SK-N-SH treated with all-trans-retinoic acid at 6 μM for 48 hours (cell line): Measurements from ENCODE around the gene VANGL1.

Source experiments
- ATAC-seq: fragments of 200-7000 bp; cut with Tn5 transposase; 3 replicates; pipeline ENCODE4 v1.9.1; 2020; ENCODE audit warnings: mild to moderate bottlenecking, moderate library complexity
- ARNTL ChIP-seq: fragments of 450-650 bp; formaldehyde crosslinking; IDR thresholded peaks from 2 replicates; pipeline ENCODE4 v1.5.0; 2020; ENCODE audit warnings: low read depth, mild to moderate bottlenecking, moderate library complexity, borderline replicate concordance
- BACH2 ChIP-seq: fragments of 250-450 bp; sonication (Bioruptor Pico); IDR thresholded peaks from 2 replicates; pipeline ENCODE4 v1.9.0; 2021; ENCODE audit warnings: mild to moderate bottlenecking, borderline replicate concordance
- CSDC2 ChIP-seq: fragments of 250-450 bp; sonication (Bioruptor Pico); IDR thresholded peaks from 2 replicates; pipeline ENCODE4 v1.5.0; 2020; ENCODE audit warnings: mild to moderate bottlenecking, moderate library complexity
- ESRRG ChIP-seq: fragments of 250-450 bp; sonication (Bioruptor Pico); IDR thresholded peaks from 2 replicates; pipeline ENCODE4 v1.6.1; 2021; ENCODE audit warnings: mild to moderate bottlenecking
- OSR1 ChIP-seq: fragments of 250-450 bp; sonication (Bioruptor Pico); IDR thresholded peaks from 2 replicates; pipeline ENCODE4 v1.8.0; 2022; ENCODE audit warnings: moderate library complexity, mild to moderate bottlenecking, inconsistent platforms
- PATZ1 ChIP-seq: fragments of 250-450 bp; sonication (Bioruptor Pico); IDR thresholded peaks from 2 replicates; pipeline ENCODE4 v1.8.0; 2020; ENCODE audit warnings: mild to moderate bottlenecking, moderate library complexity, borderline replicate concordance
- PPARA ChIP-seq: fragments of 250-450 bp; sonication (Bioruptor Pico); IDR thresholded peaks from 2 replicates; pipeline ENCODE4 v1.5.0; 2020; ENCODE audit warnings: mild to moderate bottlenecking, borderline replicate concordance
- SNAI2 ChIP-seq: fragments of 250-450 bp; sonication (Bioruptor Pico); IDR thresholded peaks from 2 replicates; pipeline ENCODE4 v1.5.0; 2020; ENCODE audit warnings: mild to moderate bottlenecking, moderate library complexity
- TCF4 ChIP-seq: fragments of 250-450 bp; sonication (Bioruptor Pico); IDR thresholded peaks from 2 replicates; pipeline ENCODE4 v1.8.0; 2021; ENCODE audit warnings: mild to moderate bottlenecking, moderate library complexity, borderline replicate concordance
- TOX ChIP-seq: fragments of 250-450 bp; sonication (Bioruptor Pico); IDR thresholded peaks from 2 replicates; pipeline ENCODE4 v1.8.0; 2021; ENCODE audit warnings: mild to moderate bottlenecking, moderate library complexity, borderline replicate concordance
- ZC3H10 ChIP-seq: fragments of 250-450 bp; sonication (Bioruptor Pico); IDR thresholded peaks from 2 replicates; pipeline ENCODE4 v1.5.1; 2021; ENCODE audit warnings: mild to moderate bottlenecking, moderate library complexity
- ZFP3 ChIP-seq: fragments of 250-450 bp; sonication (Bioruptor Pico); IDR thresholded peaks from 2 replicates; pipeline ENCODE4 v1.5.0; 2020; ENCODE audit warnings: mild to moderate bottlenecking, moderate library complexity
- ZFP30 ChIP-seq: fragments of 450-650 bp; formaldehyde crosslinking; IDR thresholded peaks from 2 replicates; pipeline ENCODE4 v1.5.0; 2022; ENCODE audit warnings: mild to moderate bottlenecking, moderate library complexity
- ZNF565 ChIP-seq: fragments of 450-650 bp; formaldehyde crosslinking; conservative IDR thresholded peaks from 2 replicates; pipeline ENCODE4 v1.5.0; 2020; ENCODE audit warnings: low read depth, mild to moderate bottlenecking, moderate library complexity
- ZNF70 ChIP-seq: fragments of 450-650 bp; formaldehyde crosslinking; IDR thresholded peaks from 2 replicates; pipeline ENCODE4 v1.5.0; 2020; ENCODE audit warnings: mild to moderate bottlenecking, moderate library complexity
- ZNF8 ChIP-seq: fragments of 450-650 bp; formaldehyde crosslinking; IDR thresholded peaks from 2 replicates; pipeline ENCODE4 v1.5.0; 2020; ENCODE audit warnings: mild to moderate bottlenecking, moderate library complexity
- TF ChIP-seq, protein P1 (sequence below): fragments of 250-450 bp; sonication (Bioruptor Pico); IDR thresholded peaks from 2 replicates; pipeline ENCODE4 v1.5.1; 2021; ENCODE audit warnings: mild to moderate bottlenecking, moderate library complexity
- TF ChIP-seq, protein P2 (sequence below): fragments of 250-450 bp; sonication (Bioruptor Pico); IDR thresholded peaks from 2 replicates; pipeline ENCODE4 v1.8.0; 2021; ENCODE audit warnings: low read depth, mild to moderate bottlenecking, moderate library complexity, borderline replicate concordance
- TF ChIP-seq, protein P3 (sequence below): fragments of 250-450 bp; sonication (Bioruptor Pico); IDR thresholded peaks from 2 replicates; pipeline ENCODE4 v1.5.0; 2020; ENCODE audit warnings: mild to moderate bottlenecking, moderate library complexity

Gene VANGL1

DNA sequence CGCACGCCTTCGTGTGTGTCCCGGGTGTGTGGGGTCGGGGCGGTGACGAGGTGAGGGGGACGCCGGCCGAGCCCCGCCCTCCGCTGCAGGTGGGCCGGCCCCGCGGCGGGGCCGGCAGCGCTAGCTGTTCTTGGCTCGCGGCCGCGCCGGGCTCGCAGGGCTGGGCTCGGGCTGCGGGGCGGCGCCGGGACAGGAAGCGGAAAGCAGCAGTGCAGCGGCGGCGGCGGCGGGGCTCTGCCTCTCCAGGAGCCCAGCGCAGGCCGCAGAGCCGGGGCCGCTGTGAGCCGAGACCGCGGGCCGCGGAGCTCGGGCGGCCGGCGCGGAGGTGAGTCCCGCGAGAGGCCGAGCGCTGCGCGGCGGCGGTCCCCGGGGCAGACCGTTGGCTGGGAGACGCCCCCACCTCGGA, at the start of gene VANGL1:
VANGL1 (plus strand) TSS at position 209 of the 406 bp plus-strand sequence. CDS start 9,444 bp downstream, outside the sequence.
- TF ChIP-seq, protein P1, sequence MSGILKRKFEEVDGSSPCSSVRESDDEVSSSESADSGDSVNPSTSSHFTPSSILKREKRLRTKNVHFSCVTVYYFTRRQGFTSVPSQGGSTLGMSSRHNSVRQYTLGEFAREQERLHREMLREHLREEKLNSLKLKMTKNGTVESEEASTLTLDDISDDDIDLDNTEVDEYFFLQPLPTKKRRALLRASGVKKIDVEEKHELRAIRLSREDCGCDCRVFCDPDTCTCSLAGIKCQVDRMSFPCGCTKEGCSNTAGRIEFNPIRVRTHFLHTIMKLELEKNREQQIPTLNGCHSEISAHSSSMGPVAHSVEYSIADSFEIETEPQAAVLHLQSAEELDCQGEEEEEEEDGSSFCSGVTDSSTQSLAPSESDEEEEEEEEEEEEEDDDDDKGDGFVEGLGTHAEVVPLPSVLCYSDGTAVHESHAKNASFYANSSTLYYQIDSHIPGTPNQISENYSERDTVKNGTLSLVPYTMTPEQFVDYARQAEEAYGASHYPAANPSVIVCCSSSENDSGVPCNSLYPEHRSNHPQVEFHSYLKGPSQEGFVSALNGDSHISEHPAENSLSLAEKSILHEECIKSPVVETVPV: no peak
- TF ChIP-seq ZNF8 (CRISPR knock-in tag): no peak
- TF ChIP-seq, protein P2, sequence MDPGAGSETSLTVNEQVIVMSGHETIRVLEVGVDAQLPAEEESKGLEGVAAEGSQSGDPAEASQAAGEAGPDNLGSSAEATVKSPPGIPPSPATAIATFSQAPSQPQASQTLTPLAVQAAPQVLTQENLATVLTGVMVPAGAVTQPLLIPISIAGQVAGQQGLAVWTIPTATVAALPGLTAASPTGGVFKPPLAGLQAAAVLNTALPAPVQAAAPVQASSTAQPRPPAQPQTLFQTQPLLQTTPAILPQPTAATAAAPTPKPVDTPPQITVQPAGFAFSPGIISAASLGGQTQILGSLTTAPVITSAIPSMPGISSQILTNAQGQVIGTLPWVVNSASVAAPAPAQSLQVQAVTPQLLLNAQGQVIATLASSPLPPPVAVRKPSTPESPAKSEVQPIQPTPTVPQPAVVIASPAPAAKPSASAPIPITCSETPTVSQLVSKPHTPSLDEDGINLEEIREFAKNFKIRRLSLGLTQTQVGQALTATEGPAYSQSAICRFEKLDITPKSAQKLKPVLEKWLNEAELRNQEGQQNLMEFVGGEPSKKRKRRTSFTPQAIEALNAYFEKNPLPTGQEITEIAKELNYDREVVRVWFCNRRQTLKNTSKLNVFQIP (CRISPR knock-in tag): no peak
- TF ChIP-seq OSR1 (CRISPR knock-in tag): no peak
- no peak for TF ChIP-seq SNAI2 (CRISPR knock-in tag)
- no peak for TF ChIP-seq ARNTL (CRISPR knock-in tag)
- TF ChIP-seq ZNF70: no peak
- TF ChIP-seq, all 23 proteins: peak for 0
- ATAC-seq: peak; percentile 86

- TF ChIP-seq SNAI2 (CRISPR knock-in tag) (no peak), BACH2 (CRISPR knock-in tag) (no peak), ZFP3 (CRISPR knock-in tag) (no peak), OSR1 (CRISPR knock-in tag) (no peak), ZC3H10 (CRISPR knock-in tag) (no peak), ZNF8 (CRISPR knock-in tag) (no peak), ESRRG (CRISPR knock-in tag) (no peak), ARNTL (CRISPR knock-in tag) (no peak), TCF4 (CRISPR knock-in tag) (no peak), PATZ1 (no peak), ZNF565 (CRISPR knock-in tag) (no peak), CSDC2 (no peak), PPARA (no peak), ZFP30 (CRISPR knock-in tag) (no peak)
- TF ChIP-seq, protein P2 (CRISPR knock-in tag): no peak
- TF ChIP-seq, protein P1: no peak
- no peak for ATAC-seq
Observed at GRCh38 chr1:115592264-115592663, 49.5 kb upstream of the VANGL1 start.

GRCh38 chr1:115593365-115594259, 48.2 kb upstream of the VANGL1 start:
- no peak for ATAC-seq
- TF ChIP-seq ZNF8 (CRISPR knock-in tag) (no peak), ESRRG (CRISPR knock-in tag) (no peak), SNAI2 (CRISPR knock-in tag) (no peak), ZC3H10 (CRISPR knock-in tag) (no peak), PATZ1 (no peak), TOX (CRISPR knock-in tag) (no peak), OSR1 (CRISPR knock-in tag) (no peak), CSDC2 (no peak)
- TF ChIP-seq, protein P3, sequence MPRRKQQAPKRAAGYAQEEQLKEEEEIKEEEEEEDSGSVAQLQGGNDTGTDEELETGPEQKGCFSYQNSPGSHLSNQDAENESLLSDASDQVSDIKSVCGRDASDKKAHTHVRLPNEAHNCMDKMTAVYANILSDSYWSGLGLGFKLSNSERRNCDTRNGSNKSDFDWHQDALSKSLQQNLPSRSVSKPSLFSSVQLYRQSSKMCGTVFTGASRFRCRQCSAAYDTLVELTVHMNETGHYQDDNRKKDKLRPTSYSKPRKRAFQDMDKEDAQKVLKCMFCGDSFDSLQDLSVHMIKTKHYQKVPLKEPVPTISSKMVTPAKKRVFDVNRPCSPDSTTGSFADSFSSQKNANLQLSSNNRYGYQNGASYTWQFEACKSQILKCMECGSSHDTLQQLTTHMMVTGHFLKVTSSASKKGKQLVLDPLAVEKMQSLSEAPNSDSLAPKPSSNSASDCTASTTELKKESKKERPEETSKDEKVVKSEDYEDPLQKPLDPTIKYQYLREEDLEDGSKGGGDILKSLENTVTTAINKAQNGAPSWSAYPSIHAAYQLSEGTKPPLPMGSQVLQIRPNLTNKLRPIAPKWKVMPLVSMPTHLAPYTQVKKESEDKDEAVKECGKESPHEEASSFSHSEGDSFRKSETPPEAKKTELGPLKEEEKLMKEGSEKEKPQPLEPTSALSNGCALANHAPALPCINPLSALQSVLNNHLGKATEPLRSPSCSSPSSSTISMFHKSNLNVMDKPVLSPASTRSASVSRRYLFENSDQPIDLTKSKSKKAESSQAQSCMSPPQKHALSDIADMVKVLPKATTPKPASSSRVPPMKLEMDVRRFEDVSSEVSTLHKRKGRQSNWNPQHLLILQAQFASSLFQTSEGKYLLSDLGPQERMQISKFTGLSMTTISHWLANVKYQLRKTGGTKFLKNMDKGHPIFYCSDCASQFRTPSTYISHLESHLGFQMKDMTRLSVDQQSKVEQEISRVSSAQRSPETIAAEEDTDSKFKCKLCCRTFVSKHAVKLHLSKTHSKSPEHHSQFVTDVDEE (CRISPR knock-in tag): no peak
- TF ChIP-seq, protein P2 (CRISPR knock-in tag): no peak
